Activated T-cell treated with anti-CD3 and anti-CD28 coated beads, Interleukin-2, amount 50 U/mL, for 24 hours (primary cell): ENCODE measurements around the gene PIGH.
"Not testable (repeated sequence)": the region's sequence is repeated elsewhere in the genome, so short reads cannot be mapped to it uniquely, and the experiment has no call there.

ENCODE experiments used
- DNase-seq: peaks from one replicate; pipeline ENCODE4 v3.0.0-alpha.2; 2020
- H3K27ac Mint-ChIP-seq: 2 replicates; pipeline ENCODE4 v1.8.0; 2020; ENCODE audit warnings: mild to moderate bottlenecking, mixed read lengths
- H3K27me3 Mint-ChIP-seq: 2 replicates; pipeline ENCODE4 v1.8.0; 2020; ENCODE audit warnings: mixed read lengths
- H3K36me3 Mint-ChIP-seq: 2 replicates; pipeline ENCODE4 v1.8.0; 2020; ENCODE audit warnings: low read depth, mixed read lengths
- H3K4me1 Mint-ChIP-seq: 2 replicates; pipeline ENCODE4 v1.8.0; 2020; ENCODE audit warnings: low read depth, mixed read lengths
- H3K4me3 Mint-ChIP-seq: 2 replicates; pipeline ENCODE4 v1.8.0; 2020; ENCODE audit warnings: mild to moderate bottlenecking, moderate library complexity, mixed read lengths
- H3K9me3 Mint-ChIP-seq: 2 replicates; pipeline ENCODE4 v1.8.0; 2020; ENCODE audit warnings: mixed read lengths

Gene PIGH

DNA sequence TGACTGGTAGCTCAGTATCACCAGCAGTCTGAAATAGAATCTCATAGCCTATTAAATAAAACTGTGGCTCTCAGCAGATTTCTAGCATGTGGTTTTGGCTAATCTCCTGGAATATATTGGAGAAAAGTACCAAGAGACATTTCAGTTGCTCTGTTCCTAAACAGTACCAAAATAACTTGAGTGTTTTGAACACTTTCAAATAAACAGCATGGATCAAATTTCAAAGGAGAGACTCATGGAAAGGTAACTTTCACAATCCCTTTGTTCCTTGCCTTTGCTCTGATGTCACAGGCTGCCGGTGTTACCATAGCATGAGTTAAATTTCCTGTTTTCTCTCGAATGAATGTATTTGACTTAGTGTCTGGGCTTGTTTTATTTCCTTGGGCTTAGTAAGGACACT is 23.0 kb upstream of the PIGH start:
- no peaks in the 10 kb centered on the region for H3K36me3 Mint-ChIP-seq

GRCh38 chr14:67622675-67623074 is 22.6 kb upstream of the PIGH start:
- H3K27me3 Mint-ChIP-seq: peaks cover 6% of the 10 kb centered on the region
- H3K4me1 Mint-ChIP-seq: peaks cover 40% of the 10 kb centered on the region
- H3K4me3 Mint-ChIP-seq: no peak overlapping the region
- H3K27ac Mint-ChIP-seq: peak overlapping the region; percentile 88
- H3K9me3 Mint-ChIP-seq: no peaks in the 10 kb centered on the region
- no peaks in the 10 kb centered on the region for H3K36me3 Mint-ChIP-seq
- DNase-seq: no peak

More for the DNA sequence above, 23.0 kb upstream of the PIGH start:
- Mint-ChIP-seq H3K4me1 (peaks cover 40% of the 10 kb centered on the region), H3K27me3 (peaks cover 6% of the 10 kb centered on the region), H3K9me3 (no peaks in the 10 kb centered on the region), H3K27ac (peak overlapping the region; percentile 88), H3K4me3 (no peak overlapping the region)
- DNase-seq: no peak

DNA sequence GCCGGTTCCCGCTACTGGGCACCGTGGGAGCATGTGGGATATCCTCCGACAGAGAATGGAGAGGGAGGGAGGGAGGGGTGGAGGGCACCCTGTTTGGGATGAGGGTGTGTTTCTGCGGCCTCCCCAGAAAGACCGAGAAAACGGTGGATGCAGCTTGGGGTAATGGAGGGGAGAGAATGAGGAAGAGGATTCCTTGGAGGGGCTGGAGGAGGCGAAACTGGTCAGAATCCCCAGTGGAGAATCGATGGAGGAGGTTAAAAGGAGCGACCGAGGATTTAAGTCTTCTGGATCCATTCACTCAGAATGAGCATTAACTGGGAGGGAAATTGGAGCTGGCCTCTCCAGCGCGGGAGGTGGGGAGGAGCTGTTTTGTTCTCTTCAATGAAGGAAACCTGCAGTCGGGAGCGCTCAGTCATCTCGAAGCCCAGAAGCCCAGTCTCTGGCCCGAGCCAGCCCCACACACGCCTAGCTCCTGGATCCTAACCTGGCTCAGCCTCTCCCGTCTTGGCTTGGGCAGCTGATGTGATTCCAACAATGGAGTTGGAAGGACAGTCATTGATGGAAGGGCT is 20.2 kb upstream of the PIGH start:
- Mint-ChIP-seq H3K4me3 (peak overlapping the region; percentile 85), H3K9me3 (no peaks in the 10 kb centered on the region), H3K4me1 (peaks cover 40% of the 10 kb centered on the region), H3K27ac (peak overlapping the region; percentile 46), H3K36me3 (no peaks in the 10 kb centered on the region), H3K27me3 (peaks cover 6% of the 10 kb centered on the region)
- peak; percentile 32 for DNase-seq

DNA sequence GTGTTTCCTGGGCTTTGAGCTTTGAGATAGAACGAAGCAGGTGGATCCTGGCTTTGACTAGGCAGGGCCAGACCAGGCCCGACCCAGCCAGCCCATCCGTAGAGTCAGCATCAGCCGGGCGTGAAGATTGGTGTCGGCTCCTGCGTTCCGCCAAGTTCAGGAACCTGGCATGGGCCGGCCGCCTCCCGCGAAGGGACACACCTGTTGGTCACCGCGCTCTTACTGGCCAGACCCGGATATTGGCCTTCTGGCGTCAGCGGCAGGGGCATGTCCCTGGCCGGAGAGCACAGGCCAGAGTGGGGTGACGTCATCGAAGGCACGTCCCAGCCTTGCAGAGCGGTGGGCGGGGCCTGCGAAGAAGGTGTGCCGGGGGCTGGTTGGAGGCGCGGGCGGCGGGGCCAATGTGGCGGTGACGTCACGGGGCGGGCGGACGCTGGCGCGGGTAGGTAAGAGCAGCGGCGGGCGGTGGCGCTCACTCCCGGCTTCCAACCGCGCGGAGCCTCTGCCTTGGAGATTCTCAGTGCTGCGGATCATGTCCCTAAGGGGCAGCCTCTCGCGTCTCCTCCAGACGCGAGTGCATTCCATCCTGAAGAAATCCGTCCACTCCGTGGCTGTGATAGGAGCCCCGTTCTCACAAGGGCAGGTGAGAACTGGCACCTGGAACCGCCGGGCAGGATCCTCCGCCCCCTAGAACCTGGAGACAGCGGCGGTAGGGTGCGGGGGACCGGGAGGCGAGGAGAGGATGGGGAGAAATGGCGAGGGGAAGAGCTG is 19.6 kb upstream of the PIGH start, which contains the start of gene ARG2:
Gene ARG2, plus strand, starts transcription at position 475 of the 771 bp plus-strand sequence. Its CDS starts 58 bp downstream, at position 533.
- peak; percentile 97 for DNase-seq
- Mint-ChIP-seq H3K4me1 (peaks cover 40% of the 10 kb centered on the region), H3K9me3 (no peaks in the 10 kb centered on the region), H3K27ac (peak within 1 kb of the TSS; percentile 88), H3K36me3 (no peaks in the 10 kb centered on the region), H3K27me3 (peaks cover 6% of the 10 kb centered on the region), H3K4me3 (peak within 1 kb of the TSS; percentile 85)

DNA sequence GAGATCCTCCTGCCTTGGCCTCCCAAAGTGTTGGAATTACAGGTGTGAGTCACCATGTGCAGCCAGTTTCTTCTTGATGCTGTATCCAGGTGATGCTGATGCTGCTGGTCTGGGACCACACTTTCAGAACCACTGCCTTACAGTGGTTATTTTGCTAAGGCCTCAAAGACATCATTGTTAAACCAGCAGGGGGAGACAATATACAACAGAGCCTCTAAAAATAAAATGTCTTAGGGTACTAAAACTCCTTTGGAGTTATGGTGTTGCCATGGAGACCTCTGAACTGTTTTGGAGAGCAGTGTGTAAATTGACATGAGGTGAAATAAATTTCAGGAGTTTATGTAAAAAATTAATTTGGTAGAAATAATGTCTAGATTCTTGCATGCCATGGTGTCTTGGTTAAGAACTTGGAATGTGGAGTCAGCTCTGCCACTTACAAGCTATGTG is 18.6 kb upstream of the PIGH start:
- peaks cover 6% of the 10 kb centered on the region for H3K27me3 Mint-ChIP-seq
- DNase-seq: peak; percentile 32
- peaks cover 37% of the 10 kb centered on the region for H3K4me1 Mint-ChIP-seq
- H3K9me3 Mint-ChIP-seq: no peaks in the 10 kb centered on the region
- peak overlapping the region; percentile 85 for H3K4me3 Mint-ChIP-seq
- no peaks in the 10 kb centered on the region for H3K36me3 Mint-ChIP-seq
- H3K27ac Mint-ChIP-seq: peak overlapping the region; percentile 88

DNA sequence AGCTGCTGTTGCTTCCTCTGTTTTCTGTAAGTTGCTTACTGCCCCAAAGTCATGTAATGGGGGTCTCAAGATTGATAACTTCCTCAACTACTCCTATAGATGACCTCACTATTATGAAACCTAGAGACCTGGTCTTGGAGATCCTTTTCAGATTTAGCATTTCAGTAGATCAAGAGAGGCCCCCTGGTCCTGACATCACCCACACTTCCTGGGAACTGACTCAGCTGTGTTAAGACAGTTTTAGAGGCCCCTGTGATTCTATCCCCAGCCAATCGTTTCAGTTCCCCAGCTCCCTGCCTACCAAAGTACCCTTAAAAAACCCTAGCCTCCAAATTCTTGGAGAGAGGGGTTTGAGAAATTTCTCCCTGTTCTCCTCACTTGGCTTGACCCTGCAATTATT is 10.4 kb upstream of the PIGH start:
- Mint-ChIP-seq H3K9me3 (no peaks in the 10 kb centered on the region), H3K4me1 (peaks cover 10% of the 10 kb centered on the region), H3K36me3 (no peaks in the 10 kb centered on the region), H3K27me3 (peaks cover 11% of the 10 kb centered on the region), H3K4me3 (no peak overlapping the region), H3K27ac (peak overlapping the region; percentile 26)
- no peak for DNase-seq

GRCh38 chr14:67609642-67610310 is 9.7 kb upstream of the PIGH start:
- Mint-ChIP-seq H3K27me3 (peaks cover 11% of the 10 kb centered on the region), H3K27ac (no peak overlapping the region)

GRCh38 chr14:67607646-67608045 is 7.6 kb upstream of the PIGH start:
- no peak overlapping the region for H3K4me3 Mint-ChIP-seq
- H3K27ac Mint-ChIP-seq: no peak overlapping the region
- H3K27me3 Mint-ChIP-seq: peaks cover 5% of the 10 kb centered on the region
- no peaks in the 10 kb centered on the region for H3K9me3 Mint-ChIP-seq
- no peaks in the 10 kb centered on the region for H3K36me3 Mint-ChIP-seq
- H3K4me1 Mint-ChIP-seq: peaks cover 10% of the 10 kb centered on the region
- DNase-seq: no peak

More at GRCh38 chr14:67609642-67610310, 9.7 kb upstream of the PIGH start:
- no peaks in the 10 kb centered on the region for H3K9me3 Mint-ChIP-seq
- H3K4me3 Mint-ChIP-seq: no peak overlapping the region
- no peak for DNase-seq
- peaks cover 10% of the 10 kb centered on the region for H3K4me1 Mint-ChIP-seq
- no peaks in the 10 kb centered on the region for H3K36me3 Mint-ChIP-seq

DNA sequence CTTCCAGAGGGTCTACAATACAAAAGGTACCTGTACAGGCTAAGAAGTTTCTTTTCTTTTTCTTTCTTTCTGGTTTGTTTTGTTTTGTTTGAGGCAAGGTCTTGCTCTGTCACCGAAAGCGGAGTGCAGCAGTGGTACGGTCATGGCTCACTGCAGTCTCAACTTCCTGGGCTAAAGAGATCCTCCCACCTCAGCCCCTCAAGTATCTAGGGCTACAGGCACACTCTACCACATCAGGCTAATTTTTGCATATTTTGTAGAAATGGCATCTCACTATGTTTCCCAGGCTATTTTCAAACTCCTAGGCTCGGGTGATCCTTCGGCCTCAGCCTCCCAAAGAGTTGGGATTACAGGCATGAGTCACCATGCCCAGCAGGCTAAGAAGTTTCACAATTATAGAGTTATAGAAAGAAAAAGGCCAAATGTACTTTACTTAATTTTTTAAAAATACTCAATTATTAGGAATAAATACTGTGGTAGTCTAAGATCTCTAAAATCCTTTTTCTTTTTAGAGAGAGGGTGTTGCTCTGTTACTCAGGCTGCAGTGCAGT is 3.0 kb upstream of the PIGH start:
- Mint-ChIP-seq H3K4me1 (peaks cover 23% of the 10 kb centered on the region), H3K4me3 (no peak overlapping the region), H3K9me3 (peaks cover 2% of the 10 kb centered on the region), H3K27me3 (no peaks in the 10 kb centered on the region), H3K36me3 (peaks cover 12% of the 10 kb centered on the region), H3K27ac (no peak overlapping the region)
- DNase-seq: no peak

GRCh38 chr14:67602076-67602475 is 2.0 kb upstream of the PIGH start:
- H3K36me3 Mint-ChIP-seq: peaks cover 18% of the 10 kb centered on the region
- H3K4me3 Mint-ChIP-seq: no peak overlapping the region
- no peaks in the 10 kb centered on the region for H3K27me3 Mint-ChIP-seq
- DNase-seq: no peak
- H3K27ac Mint-ChIP-seq: no peak overlapping the region
- peaks cover 2% of the 10 kb centered on the region for H3K9me3 Mint-ChIP-seq
- peaks cover 31% of the 10 kb centered on the region for H3K4me1 Mint-ChIP-seq

DNA sequence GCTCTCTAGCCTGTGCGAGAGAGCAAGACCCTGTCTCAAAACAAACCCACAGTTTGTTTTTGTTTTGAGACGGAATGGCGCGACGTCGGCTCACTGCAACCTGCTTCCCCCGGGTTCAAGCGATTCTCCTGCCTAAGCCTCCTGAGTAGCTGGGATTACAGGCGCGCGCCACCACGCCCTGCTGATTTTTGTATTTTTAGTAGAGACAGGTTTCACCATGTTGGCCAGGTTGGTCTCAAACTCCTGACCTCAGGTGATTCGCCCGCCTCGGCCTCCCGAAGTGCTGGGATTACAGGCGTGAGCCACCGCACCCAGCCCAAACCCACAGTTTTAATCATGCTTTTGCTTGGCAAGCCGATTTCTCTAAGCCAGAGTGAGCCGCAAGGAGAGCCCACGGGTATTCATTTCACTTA is 500 bp upstream of the PIGH start:
- Mint-ChIP-seq H3K27ac (peak overlapping the region; percentile 94), H3K36me3 (peaks cover 30% of the 10 kb centered on the region), H3K4me3 (peak overlapping the region; percentile 86), H3K4me1 (peaks cover 42% of the 10 kb centered on the region)
- H3K27me3 Mint-ChIP-seq, H3K9me3 Mint-ChIP-seq, DNase-seq: not testable (repeated sequence)

GRCh38 chr14:67595392-67595791 is 4.7 kb downstream of the PIGH start:
- Mint-ChIP-seq H3K4me1 (peaks cover 36% of the 10 kb centered on the region), H3K9me3 (peaks cover 2% of the 10 kb centered on the region), H3K27ac (no peak overlapping the region), H3K36me3 (peaks cover 70% of the 10 kb centered on the region), H3K27me3 (no peaks in the 10 kb centered on the region), H3K4me3 (no peak overlapping the region)
- DNase-seq: no peak

DNA sequence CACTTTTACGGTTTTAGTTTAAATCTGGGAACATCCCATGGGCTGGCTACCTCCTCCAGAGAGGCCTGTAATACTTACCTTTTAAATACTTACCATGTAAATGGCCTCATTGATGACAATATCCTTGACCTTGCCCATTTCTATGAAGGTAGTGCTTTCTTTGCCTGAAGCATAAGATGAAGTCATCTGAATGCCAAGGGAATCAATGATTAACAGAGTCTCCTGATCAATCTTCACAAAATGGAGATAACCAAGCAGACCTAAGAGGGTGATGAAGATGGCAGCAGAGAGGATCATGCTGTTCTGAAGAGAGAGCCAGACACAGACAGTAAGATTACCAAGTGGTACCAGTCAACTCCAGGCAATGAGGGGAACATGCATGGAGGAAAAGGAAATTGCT is 6.4 kb downstream of the PIGH start:
- H3K27me3 Mint-ChIP-seq, H3K27ac Mint-ChIP-seq, H3K4me3 Mint-ChIP-seq, H3K9me3 Mint-ChIP-seq, DNase-seq: not testable (repeated sequence)
- peaks cover 26% of the 10 kb centered on the region for H3K4me1 Mint-ChIP-seq
- peaks cover 74% of the 10 kb centered on the region for H3K36me3 Mint-ChIP-seq

DNA sequence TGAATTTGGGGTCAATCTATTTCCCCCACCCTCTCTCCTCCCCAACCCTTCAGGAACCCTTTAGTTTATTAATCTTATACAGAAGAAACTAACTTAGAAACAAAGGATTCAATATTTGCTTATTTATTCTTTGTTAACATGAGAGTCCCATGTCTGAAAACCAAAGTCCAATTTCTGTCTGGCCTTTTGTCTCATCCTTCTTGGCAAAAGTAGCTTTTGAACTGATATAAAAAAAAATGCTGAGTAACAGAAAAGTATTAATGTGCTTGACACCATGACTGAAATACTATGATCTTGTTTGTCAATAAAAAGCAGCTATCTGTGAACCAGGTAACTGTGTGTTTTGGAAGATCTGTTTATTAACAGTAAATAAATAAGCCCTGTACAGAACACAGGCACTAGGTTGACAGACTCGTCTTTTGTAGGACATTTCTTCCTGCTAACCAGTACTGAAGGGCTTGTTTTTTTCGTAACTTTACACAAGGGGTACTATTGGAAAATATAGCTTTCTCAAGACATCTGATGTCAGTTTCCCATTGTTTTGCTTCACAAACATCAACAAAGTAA is 10.8 kb downstream of the PIGH start:
- no peaks in the 10 kb centered on the region for H3K4me1 Mint-ChIP-seq
- peak overlapping the region; percentile 35 for H3K27ac Mint-ChIP-seq
- H3K36me3 Mint-ChIP-seq: peaks cover 66% of the 10 kb centered on the region
- no peaks in the 10 kb centered on the region for H3K9me3 Mint-ChIP-seq
- DNase-seq: no peak
- H3K27me3 Mint-ChIP-seq: no peaks in the 10 kb centered on the region
- no peak overlapping the region for H3K4me3 Mint-ChIP-seq
